Activated T-helper 9 cell treated with anti-CD3 and anti-CD28 coated beads, Interleukin-2, amount 50 U/mL, for 16 hours (primary cell): ENCODE data around the gene VRTN.

Experiments used
- DNase-seq: peaks from one replicate; pipeline ENCODE4 v3.0.0-alpha.2; 2020; ENCODE audit warnings: low read depth

VRTN gene

GRCh38 chr14:74392616-74393570 is 44.6 kb downstream of the VRTN start:
- DNase-seq = no peak

GRCh38 chr14:74394549-74394948 is 46.3 kb downstream of the VRTN start:
- no peak for DNase-seq

- DNase-seq = no peak
Observed at GRCh38 chr14:74395094-74395493, 46.8 kb downstream of the VRTN start.

GRCh38 chr14:74400031-74400685 is 51.9 kb downstream of the VRTN start:
- no peak for DNase-seq

GRCh38 chr14:74400919-74401503 is 52.7 kb downstream of the VRTN start:
- no peak for DNase-seq

GRCh38 chr14:74401504-74402241 is 53.4 kb downstream of the VRTN start:
- peak; percentile 16 for DNase-seq

- no peak for DNase-seq
Observed at GRCh38 chr14:74402401-74403251, 54.4 kb downstream of the VRTN start.

- DNase-seq = no peak
Observed at GRCh38 chr14:74403619-74404417, 55.5 kb downstream of the VRTN start.

- no peak for DNase-seq
Observed at GRCh38 chr14:74404435-74404834, 56.2 kb downstream of the VRTN start.

- DNase-seq = no peak
Observed at GRCh38 chr14:74405663-74406062, 57.4 kb downstream of the VRTN start.

- DNase-seq = no peak
Observed at GRCh38 chr14:74407021-74407800, 58.9 kb downstream of the VRTN start.

GRCh38 chr14:74407801-74408154 is 59.5 kb downstream of the VRTN start:
- no peak for DNase-seq

- DNase-seq = no peak
Observed at GRCh38 chr14:74408870-74409269, 60.6 kb downstream of the VRTN start.

- no peak for DNase-seq
Observed at GRCh38 chr14:74409441-74409840, 61.2 kb downstream of the VRTN start.
